ENCODE data around the gene MB21D2. TPM values are rescaled to one million over a fixed set of nuclear protein-coding genes. Genes with fewer than 3 reads are reported as not detected.

Gene MB21D2
- total RNA-seq, 1 experiment from 2014 or later = 26.0 TPM

DNA sequence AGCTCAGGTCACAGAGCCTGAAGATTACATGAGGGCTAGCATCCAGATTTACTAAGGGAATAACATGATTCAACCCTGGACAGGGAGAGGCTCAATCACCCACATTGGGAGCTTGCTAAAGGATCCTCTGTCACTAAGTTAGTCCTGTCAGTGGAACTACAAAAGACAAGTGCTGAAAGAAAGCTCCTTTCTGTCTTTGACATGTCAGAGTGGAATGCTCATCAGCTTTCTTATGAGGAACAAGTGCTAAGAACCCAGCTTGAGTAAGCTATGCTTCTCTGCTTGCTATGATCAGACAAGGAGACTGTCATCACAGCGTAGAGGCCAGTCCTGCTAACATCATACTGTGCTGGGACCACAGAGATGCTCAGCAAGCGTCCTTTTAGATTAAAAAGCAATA is 74.5 kb downstream of the MB21D2 start:
- Histone ChIP-seq H3K9me2 (replicated peaks; ENCODE audit: low read length) (no peaks in the 10 kb centered on the region), H3K9ac (ENCODE audit: low read length) (no peak overlapping the region), H2AFZ (ENCODE audit: low read length) (no peak overlapping the region), H3F3A (ENCODE audit: low read length, unreplicated experiment) (no peaks in the 10 kb centered on the region), H3K79me2 (ENCODE audit: low read length) (peaks cover 98% of the 10 kb centered on the region), H3K9me3 (ENCODE audit: low read length) (no peaks in the 10 kb centered on the region), H3K4me2 (ENCODE audit: low read length) (no peak overlapping the region), H3K36me3 (ENCODE audit: low read depth, low read length) (0 out of 2 replicates have a peak, but pooled peaks cover 2% of the 10 kb centered on the region), H3K27me3 (ENCODE audit: low read length) (no peaks in the 10 kb centered on the region), H3K27ac (ENCODE audit: low read length) (no peak overlapping the region), H3K4me3 (ENCODE audit: low read length) (no peak overlapping the region), H3K4me1 (ENCODE audit: insufficient read depth, low read length) (peaks cover 14% of the 10 kb centered on the region), H4K20me1 (ENCODE audit: low read length) (peaks cover 30% of the 10 kb centered on the region; the same call in 1 of the 2 replicates)
- ChIA-PET POLR2A (ENCODE audit: unreplicated experiment) (no interaction called here), CTCF (no interaction called here)
- intact Hi-C loops (cut with micrococcal nuclease) = no loop called here
- no TSS peak for BruUV-seq (replicated peaks)
- ATAC-seq (no peak), DNase-seq (no peak)
- TF ChIP-seq EZH2 (IDR thresholded peaks at IDR 0.05; ENCODE audit: low read length, unreplicated experiment) (no peak), EZH2phosphoT487 (IDR thresholded peaks at IDR 0.05; ENCODE audit: borderline replicate concordance, low read length) (no peak)
- TF ChIP-seq, protein P1, sequence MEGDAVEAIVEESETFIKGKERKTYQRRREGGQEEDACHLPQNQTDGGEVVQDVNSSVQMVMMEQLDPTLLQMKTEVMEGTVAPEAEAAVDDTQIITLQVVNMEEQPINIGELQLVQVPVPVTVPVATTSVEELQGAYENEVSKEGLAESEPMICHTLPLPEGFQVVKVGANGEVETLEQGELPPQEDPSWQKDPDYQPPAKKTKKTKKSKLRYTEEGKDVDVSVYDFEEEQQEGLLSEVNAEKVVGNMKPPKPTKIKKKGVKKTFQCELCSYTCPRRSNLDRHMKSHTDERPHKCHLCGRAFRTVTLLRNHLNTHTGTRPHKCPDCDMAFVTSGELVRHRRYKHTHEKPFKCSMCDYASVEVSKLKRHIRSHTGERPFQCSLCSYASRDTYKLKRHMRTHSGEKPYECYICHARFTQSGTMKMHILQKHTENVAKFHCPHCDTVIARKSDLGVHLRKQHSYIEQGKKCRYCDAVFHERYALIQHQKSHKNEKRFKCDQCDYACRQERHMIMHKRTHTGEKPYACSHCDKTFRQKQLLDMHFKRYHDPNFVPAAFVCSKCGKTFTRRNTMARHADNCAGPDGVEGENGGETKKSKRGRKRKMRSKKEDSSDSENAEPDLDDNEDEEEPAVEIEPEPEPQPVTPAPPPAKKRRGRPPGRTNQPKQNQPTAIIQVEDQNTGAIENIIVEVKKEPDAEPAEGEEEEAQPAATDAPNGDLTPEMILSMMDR (conservative IDR thresholded peaks at IDR 0.05; ENCODE audit: low read depth, low read length) = no peak

DNA sequence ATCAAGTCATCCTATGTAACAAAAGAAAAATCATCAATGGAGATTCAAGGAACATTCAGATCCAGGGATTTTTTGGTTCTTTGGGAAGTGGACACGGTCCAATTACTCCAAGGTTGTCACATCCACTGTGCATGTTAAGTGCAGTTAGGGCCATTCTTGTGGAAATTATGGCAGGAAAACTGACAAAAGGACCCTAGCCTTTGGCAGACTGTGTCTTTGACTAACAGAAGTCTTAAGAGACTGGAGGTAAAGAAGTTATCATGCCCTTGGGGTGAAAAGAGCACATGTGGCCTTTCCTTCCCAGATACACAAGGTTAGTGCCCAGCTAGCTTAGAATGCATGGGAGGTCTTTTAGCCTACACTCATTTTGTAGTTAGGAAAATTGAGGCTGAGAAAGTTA is 74.9 kb downstream of the MB21D2 start:
- Histone ChIP-seq H3K9ac (ENCODE audit: low read length) (no peak overlapping the region), H3K4me1 (ENCODE audit: insufficient read depth, low read length) (peaks cover 10% of the 10 kb centered on the region; the same call in 1 of the 2 replicates), H3K36me3 (ENCODE audit: low read depth, low read length) (0 out of 2 replicates have a peak, but pooled peaks cover 2% of the 10 kb centered on the region), H3K27me3 (ENCODE audit: low read length) (no peaks in the 10 kb centered on the region), H3K9me3 (ENCODE audit: low read length) (no peaks in the 10 kb centered on the region), H3K27ac (ENCODE audit: low read length) (no peak overlapping the region), H3K4me2 (ENCODE audit: low read length) (no peak overlapping the region), H2AFZ (ENCODE audit: low read length) (no peak overlapping the region), H4K20me1 (ENCODE audit: low read length) (peaks cover 30% of the 10 kb centered on the region; the same call in 1 of the 2 replicates), H3K79me2 (ENCODE audit: low read length) (peaks cover 98% of the 10 kb centered on the region), H3F3A (ENCODE audit: low read length, unreplicated experiment) (no peaks in the 10 kb centered on the region), H3K9me2 (replicated peaks; ENCODE audit: low read length) (no peaks in the 10 kb centered on the region), H3K4me3 (ENCODE audit: low read length) (no peak overlapping the region)
- ChIA-PET CTCF (no interaction called here), POLR2A (ENCODE audit: unreplicated experiment) (no interaction called here)
- ATAC-seq (no peak), DNase-seq (no peak)
- intact Hi-C loops (cut with micrococcal nuclease) = no loop called here
- TF ChIP-seq EZH2phosphoT487 (IDR thresholded peaks at IDR 0.05; ENCODE audit: borderline replicate concordance, low read length) (no peak), EZH2 (IDR thresholded peaks at IDR 0.05; ENCODE audit: low read length, unreplicated experiment) (no peak)
- TF ChIP-seq, protein P1 (conservative IDR thresholded peaks at IDR 0.05; ENCODE audit: low read depth, low read length) = no peak
- no TSS peak for BruUV-seq (replicated peaks)

DNA sequence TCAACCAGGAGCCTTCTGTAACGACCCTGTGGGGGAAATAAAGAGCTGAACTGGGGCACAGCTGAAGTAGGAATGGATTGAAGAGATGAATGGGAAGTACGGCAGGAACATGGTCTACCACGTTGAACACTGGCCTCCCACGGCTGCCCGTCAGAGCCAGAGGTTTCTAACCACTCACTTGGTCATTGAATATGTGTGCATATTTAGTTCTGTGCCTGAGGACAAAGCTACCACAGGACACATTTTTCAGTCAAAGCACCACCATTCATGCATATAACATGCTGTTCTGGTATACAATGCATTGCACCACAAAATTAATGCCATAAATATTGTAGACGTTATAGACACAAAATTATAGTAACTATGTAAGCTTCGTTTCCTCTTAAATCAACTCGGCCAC is 75.5 kb downstream of the MB21D2 start:
- ATAC-seq = no peak
- peaks cover 98% of the 10 kb centered on the region for H3K79me2 ChIP-seq (ENCODE audit: low read length)
- no peaks in the 10 kb centered on the region for H3K36me3 ChIP-seq (ENCODE audit: low read depth, low read length)
- ChIA-PET POLR2A (ENCODE audit: unreplicated experiment) (no interaction called here), CTCF (no interaction called here)
- H3K4me2 ChIP-seq (ENCODE audit: low read length) = no peak overlapping the region
- no peak overlapping the region for H3K9ac ChIP-seq (ENCODE audit: low read length)
- no peaks in the 10 kb centered on the region for H3K9me2 ChIP-seq (replicated peaks; ENCODE audit: low read length)
- H3K4me3 ChIP-seq (ENCODE audit: low read length) = no peak overlapping the region
- H4K20me1 ChIP-seq (ENCODE audit: low read length) = peaks cover 25% of the 10 kb centered on the region; the same call in 1 of the 2 replicates
- no peaks in the 10 kb centered on the region for H3K27me3 ChIP-seq (ENCODE audit: low read length)
- H3K27ac ChIP-seq (ENCODE audit: low read length) = no peak overlapping the region
- H3K4me1 ChIP-seq (ENCODE audit: insufficient read depth, low read length) = peaks cover 5% of the 10 kb centered on the region; the same call in 1 of the 2 replicates
- DNase-seq = no peak
- no peaks in the 10 kb centered on the region for H3F3A ChIP-seq (ENCODE audit: low read length, unreplicated experiment)
- no peak for TF ChIP-seq EZH2 (IDR thresholded peaks at IDR 0.05; ENCODE audit: low read length, unreplicated experiment)
- no peak for TF ChIP-seq EZH2phosphoT487 (IDR thresholded peaks at IDR 0.05; ENCODE audit: borderline replicate concordance, low read length)
- TF ChIP-seq, protein P1 (conservative IDR thresholded peaks at IDR 0.05; ENCODE audit: low read depth, low read length) = no peak
- intact Hi-C loops (cut with micrococcal nuclease) = no loop called here
- H2AFZ ChIP-seq (ENCODE audit: low read length) = no peak overlapping the region
- BruUV-seq (replicated peaks) = no TSS peak
- no peaks in the 10 kb centered on the region for H3K9me3 ChIP-seq (ENCODE audit: low read length)
